AG09319 (cell line): ENCODE results near the gene PAFAH2.

Source experiments
- DNase-seq: peaks from one replicate; pipeline ENCODE4 v3.0.0-alpha.2; 2010; ENCODE audit warnings: low read depth; ENCODE audit errors: extremely low read depth
- CTCF ChIP-seq: IDR thresholded peaks from 2 replicates; pipeline ENCODE4 v1.5.1; 2011; ENCODE audit warnings: low read depth, mild to moderate bottlenecking, inconsistent platforms, low read length, moderate library complexity

The PAFAH2 gene

GRCh38 chr1:25973610-25974321 lies 24.1 kb downstream of the PAFAH2 start:
- TF ChIP-seq CTCF, result no peak
- DNase-seq, result no peak

- TF ChIP-seq CTCF, result no peak
- DNase-seq, result no peak
Measured at GRCh38 chr1:25971811-25972180, 26.1 kb downstream of the PAFAH2 start.

DNA sequence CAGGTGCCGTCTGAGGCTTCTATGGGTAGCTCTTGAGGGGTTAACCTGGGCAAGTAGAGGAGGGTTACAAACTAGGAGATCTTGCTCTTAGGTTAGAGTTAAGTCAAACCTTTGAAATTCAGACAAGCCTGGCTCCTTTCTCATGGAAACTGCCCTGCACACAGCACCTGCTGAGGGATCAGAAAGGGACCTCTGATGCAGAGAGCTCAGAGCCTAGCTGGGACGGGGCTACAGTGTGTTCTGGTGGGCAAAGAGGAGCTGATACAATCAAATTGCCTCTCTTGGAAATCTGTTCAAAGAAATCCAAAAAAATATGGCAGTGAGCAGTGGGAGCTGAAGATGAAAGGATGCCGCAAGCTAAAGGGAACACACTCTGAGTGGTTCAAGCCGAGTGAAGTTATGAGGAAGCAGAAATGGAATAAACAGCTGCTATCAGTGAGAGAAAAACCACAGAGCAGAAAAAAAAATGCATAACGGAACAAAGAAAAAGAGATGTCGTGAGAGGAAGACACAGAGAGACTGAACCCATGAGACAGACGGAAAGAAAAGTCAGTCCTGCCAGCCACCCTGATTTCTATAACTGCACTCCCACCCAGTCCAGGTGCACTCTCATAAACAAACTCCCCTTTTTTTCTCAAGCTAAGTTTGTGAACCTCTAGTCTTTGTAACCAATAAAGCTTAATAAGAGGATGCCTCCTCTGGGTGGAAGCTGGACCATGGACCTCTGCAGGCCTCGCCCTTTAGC lies 26.6 kb downstream of the PAFAH2 start:
- no peak for DNase-seq

GRCh38 chr1:25967308-25967707 lies 30.6 kb downstream of the PAFAH2 start:
- no peak for TF ChIP-seq CTCF
- no peak for DNase-seq

More for the DNA sequence above, 26.6 kb downstream of the PAFAH2 start:
- TF ChIP-seq CTCF, result no peak

- TF ChIP-seq CTCF, result no peak
- no peak for DNase-seq
Measured at GRCh38 chr1:25959611-25960010, 38.3 kb downstream of the PAFAH2 start.

DNA sequence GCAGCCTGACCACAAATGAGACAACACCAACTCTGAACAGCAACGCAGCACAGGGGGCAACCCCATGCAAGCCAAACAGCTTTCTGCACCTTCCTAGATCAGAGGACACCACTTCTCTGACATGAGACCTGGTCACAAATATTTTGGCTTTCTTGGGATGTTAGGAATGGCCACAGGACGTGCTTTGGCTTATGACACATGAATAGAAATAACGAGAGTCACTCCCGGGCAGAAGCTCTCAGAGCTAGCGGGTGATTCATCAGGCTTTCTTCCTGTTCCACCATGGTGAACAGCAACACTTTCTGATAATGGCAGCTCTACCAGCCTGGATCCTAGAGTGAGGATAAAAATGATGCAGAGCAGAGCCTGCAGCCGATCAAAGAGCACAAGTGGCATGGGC lies 39.4 kb downstream of the PAFAH2 start:
- TF ChIP-seq CTCF, result no peak
- no peak for DNase-seq

DNA sequence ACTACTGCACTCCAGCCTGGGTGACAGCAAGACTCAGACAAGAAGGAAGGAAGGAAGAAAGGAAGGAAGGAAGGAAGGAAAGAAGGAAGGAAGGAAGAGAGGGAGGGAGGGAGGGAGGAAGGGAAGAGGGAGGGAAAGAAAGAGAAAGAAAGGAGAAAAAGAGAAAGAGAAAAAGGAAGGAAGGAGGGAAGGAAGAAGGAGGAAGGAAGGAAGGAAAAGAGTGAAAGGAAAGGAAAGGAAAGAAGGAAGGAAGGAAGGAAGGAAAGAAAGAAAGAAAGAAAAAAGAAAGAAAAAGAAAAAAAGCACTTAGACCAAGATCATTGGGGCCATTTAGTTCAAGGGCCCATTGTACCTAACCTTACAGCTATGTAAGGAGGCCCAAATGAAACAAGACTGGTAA lies 42.3 kb downstream of the PAFAH2 start:
- DNase-seq, result no peak
- no peak for TF ChIP-seq CTCF
